HepG2 (cell line): Measurements from ENCODE around the gene LEMD2. TPM values are rescaled to one million over a fixed set of nuclear protein-coding genes. Genes with fewer than 3 reads are reported as not detected.

Experiments used
- ATF7-NPFF ChIP-seq: sonication (generic); formaldehyde crosslinking; IDR thresholded peaks from 2 replicates; pipeline ENCODE4 v1.8.1; 2023; ENCODE audit warnings: mild to moderate bottlenecking, low read depth, missing genetic modification reagents, moderate library complexity
- BRD4 ChIP-seq: sonication (generic); formaldehyde crosslinking; IDR thresholded peaks from 2 replicates; pipeline ENCODE4 v1.4.0; 2020; ENCODE audit warnings: missing genetic modification reagents
- CEBPG ChIP-seq: IDR thresholded peaks from 2 replicates; pipeline ENCODE4 v1.6.1; 2016
- HCFC1 ChIP-seq: fragments of 150-350 bp; IDR thresholded peaks from 2 replicates; pipeline ENCODE4 v1.6.1; 2014; ENCODE audit warnings: low read depth, low read length
- HOXA5 ChIP-seq: sonication (generic); formaldehyde crosslinking; IDR thresholded peaks from 2 replicates; pipeline ENCODE4 v1.4.0; 2020; ENCODE audit warnings: missing genetic modification reagents
- MAZ ChIP-seq, 2 experiments: sonication (generic) in 1 of 2; formaldehyde crosslinking in 1 of 2; IDR thresholded peaks; 2 replicates each; pipeline versions ENCODE4 v1.5.0 to v1.6.1; 2012 to 2020; ENCODE audit warnings: low read depth in 2 of 2, mild to moderate bottlenecking in 2 of 2, borderline replicate concordance in 1 of 2, improper control_type of control experiment in 1 of 2, low read length in 1 of 2, missing genetic modification reagents in 1 of 2, moderate library complexity in 1 of 2
- MXD4 ChIP-seq: IDR thresholded peaks from 2 replicates; pipeline ENCODE4 v1.6.1; 2016; ENCODE audit warnings: mild to moderate bottlenecking, missing biosample characterization, missing genetic modification reagents
- POLR2A ChIP-seq, 2 experiments: IDR thresholded peaks; 2 replicates each; pipeline ENCODE4 v1.6.1; 2011; ENCODE audit warnings: low read depth in 2 of 2, low read length in 2 of 2, mild to moderate bottlenecking in 1 of 2, moderate library complexity in 1 of 2; ENCODE audit not compliant: insufficient read depth in 1 of 2
- PRPF4 ChIP-seq: fragments of 200-400 bp; formaldehyde crosslinking; IDR thresholded peaks from 2 replicates; pipeline ENCODE4 v1.6.1; 2016; ENCODE audit warnings: low read length, low read depth; ENCODE audit not compliant: poor library complexity, severe bottlenecking
- TFE3 ChIP-seq: IDR thresholded peaks from 2 replicates; pipeline ENCODE4 v1.6.1; 2016
- TGIF2 ChIP-seq: IDR thresholded peaks from 2 replicates; pipeline ENCODE4 v1.6.1; 2016; ENCODE audit warnings: control low read depth, missing compliant biosample characterization
- XRCC5 ChIP-seq: fragments of 200-400 bp; formaldehyde crosslinking; optimal IDR thresholded peaks from 2 replicates; pipeline ENCODE3; 2017; ENCODE audit warnings: mild to moderate bottlenecking, low read length
- ZBTB25 ChIP-seq: IDR thresholded peaks from 2 replicates; pipeline ENCODE4 v1.6.1; 2018; ENCODE audit warnings: missing genetic modification reagents
- ZBTB3 ChIP-seq: sonication (generic); formaldehyde crosslinking; IDR thresholded peaks from 2 replicates; pipeline ENCODE4 v1.4.0; 2020; ENCODE audit warnings: low read depth, mild to moderate bottlenecking, moderate library complexity, missing genetic modification reagents, borderline replicate concordance
- ZNF224 ChIP-seq: sonication (generic); formaldehyde crosslinking; IDR thresholded peaks from 2 replicates; pipeline ENCODE4 v1.5.0; 2020; ENCODE audit warnings: mild to moderate bottlenecking, missing genetic modification reagents
- ZNF264 ChIP-seq: sonication (generic); formaldehyde crosslinking; IDR thresholded peaks from 2 replicates; pipeline ENCODE4 v1.4.0; 2020; ENCODE audit warnings: missing genetic modification reagents
- ZNF598 ChIP-seq: sonication (generic); formaldehyde crosslinking; IDR thresholded peaks from 2 replicates; pipeline ENCODE4 v1.5.1; 2020; ENCODE audit warnings: mild to moderate bottlenecking, missing genetic modification reagents, borderline replicate concordance
- ZNF75D ChIP-seq: sonication (generic); formaldehyde crosslinking; IDR thresholded peaks from 2 replicates; pipeline ENCODE4 v1.8.1; 2023; ENCODE audit warnings: missing genetic modification reagents, mild to moderate bottlenecking, borderline replicate concordance
- polyA plus RNA-seq, 8 experiments: library from polyadenylated mRNA; depleted of rRNA in 3 of 8; stranded (reverse) in 7 of 8; unstranded in 1 of 8; fragments of >200 nt; fragmentation: Illumina TruSeq in 4 of 8; extraction: Trizol in 4 of 8; gene quantifications; 2 replicates each; pipeline versions ENCODE4 v1.2.1 to v1.2.3, GENCODE V29; 2011 to 2016; ENCODE audit warnings: low read depth in 4 of 8, missing spikeins in 1 of 8, mixed read lengths in 1 of 8; ENCODE audit not compliant: insufficient read depth in 1 of 8
- total RNA-seq, 5 experiments: library from RNA; depleted of rRNA; stranded (reverse); fragments of >200 nt; fragmentation: Illumina TruSeq; extraction: Trizol; gene quantifications; 2 replicates each; pipeline ENCODE4 v1.2.3, GENCODE V29; 2016; ENCODE audit warnings: low read depth in 1 of 5
- TF ChIP-seq, protein P1 (sequence below): sonication (generic); formaldehyde crosslinking; conservative IDR thresholded peaks from 2 replicates; pipeline ENCODE4 v1.5.0; 2020; ENCODE audit warnings: missing genetic modification reagents
- TF ChIP-seq, protein P2 (sequence below): sonication (generic); formaldehyde crosslinking; IDR thresholded peaks from 2 replicates; pipeline ENCODE4 v1.4.0; 2020; ENCODE audit warnings: missing genetic modification reagents, mild to moderate bottlenecking, borderline replicate concordance
- TF ChIP-seq, protein P3 (sequence below): sonication (generic); formaldehyde crosslinking; IDR thresholded peaks from 2 replicates; pipeline ENCODE4 v1.4.0; 2020; ENCODE audit warnings: mild to moderate bottlenecking, missing genetic modification reagents

LEMD2 gene
- total and polyA plus RNA-seq, 2 of the 13 experiments (the other 11 are each of a cell fraction or from before 2014, with no cell fraction given) = 45.2 to 62.9 TPM

DNA sequence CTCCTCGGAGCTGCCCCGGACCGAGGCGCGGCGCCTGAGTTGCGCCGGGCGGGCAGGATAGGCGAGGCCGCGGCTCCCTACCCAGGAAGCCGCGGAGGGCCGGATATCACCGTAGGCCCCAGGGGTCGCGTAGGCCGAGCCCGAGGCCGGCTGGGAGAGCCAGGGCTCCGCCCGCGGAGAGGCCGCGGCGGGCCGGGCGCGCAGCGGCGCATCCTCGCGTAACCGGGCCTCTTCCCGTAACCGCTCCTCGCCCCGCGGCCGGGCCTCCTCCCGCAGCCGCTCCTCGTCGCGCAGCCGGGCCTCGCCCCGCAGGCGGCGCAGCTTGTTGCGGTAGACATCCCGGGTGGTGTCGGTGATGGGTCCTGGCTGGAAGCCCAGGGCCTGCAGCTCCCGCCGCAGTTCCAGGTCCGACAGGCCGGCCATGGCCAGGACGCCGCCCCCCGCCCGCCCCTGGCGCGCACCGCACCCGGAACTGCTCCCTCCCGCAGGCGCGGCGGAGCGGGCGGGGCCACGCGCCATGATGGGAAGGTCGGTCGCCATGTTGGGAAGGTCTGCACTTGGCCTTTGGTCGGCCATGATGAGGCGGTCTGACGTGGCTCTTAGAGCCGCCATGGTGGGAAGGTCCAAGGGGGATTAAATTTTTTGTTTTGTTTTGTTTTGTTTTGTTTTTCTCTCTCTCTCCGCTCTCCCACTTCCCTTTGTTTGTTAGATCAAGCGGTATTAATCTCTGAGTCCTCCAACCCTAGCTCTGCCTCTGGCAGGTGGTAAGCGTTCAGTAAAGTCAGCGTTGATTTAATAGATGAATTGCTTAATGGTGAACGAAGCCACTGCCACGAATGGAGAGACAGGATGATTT, at the start of gene LEMD2 (continued):
- TF ChIP-seq, protein P1, sequence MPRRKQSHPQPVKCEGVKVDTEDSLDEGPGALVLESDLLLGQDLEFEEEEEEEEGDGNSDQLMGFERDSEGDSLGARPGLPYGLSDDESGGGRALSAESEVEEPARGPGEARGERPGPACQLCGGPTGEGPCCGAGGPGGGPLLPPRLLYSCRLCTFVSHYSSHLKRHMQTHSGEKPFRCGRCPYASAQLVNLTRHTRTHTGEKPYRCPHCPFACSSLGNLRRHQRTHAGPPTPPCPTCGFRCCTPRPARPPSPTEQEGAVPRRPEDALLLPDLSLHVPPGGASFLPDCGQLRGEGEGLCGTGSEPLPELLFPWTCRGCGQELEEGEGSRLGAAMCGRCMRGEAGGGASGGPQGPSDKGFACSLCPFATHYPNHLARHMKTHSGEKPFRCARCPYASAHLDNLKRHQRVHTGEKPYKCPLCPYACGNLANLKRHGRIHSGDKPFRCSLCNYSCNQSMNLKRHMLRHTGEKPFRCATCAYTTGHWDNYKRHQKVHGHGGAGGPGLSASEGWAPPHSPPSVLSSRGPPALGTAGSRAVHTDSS (CRISPR knock-in tag) = peak; percentile 77; the same call in 1 of the 2 replicates
- TF ChIP-seq, protein P2, sequence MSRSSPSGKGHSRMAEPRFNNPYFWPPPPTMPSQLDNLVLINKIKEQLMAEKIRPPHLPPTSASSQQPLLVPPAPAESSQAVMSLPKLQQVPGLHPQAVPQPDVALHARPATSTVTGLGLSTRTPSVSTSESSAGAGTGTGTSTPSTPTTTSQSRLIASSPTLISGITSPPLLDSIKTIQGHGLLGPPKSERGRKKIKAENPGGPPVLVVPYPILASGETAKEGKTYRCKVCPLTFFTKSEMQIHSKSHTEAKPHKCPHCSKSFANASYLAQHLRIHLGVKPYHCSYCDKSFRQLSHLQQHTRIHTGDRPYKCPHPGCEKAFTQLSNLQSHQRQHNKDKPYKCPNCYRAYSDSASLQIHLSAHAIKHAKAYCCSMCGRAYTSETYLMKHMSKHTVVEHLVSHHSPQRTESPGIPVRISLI (CRISPR knock-in tag) = 0 out of 2 replicates have a peak, but pooled peaks have one; percentile 14
- peak; percentile 94 for TF ChIP-seq BRD4 (CRISPR knock-in tag)
- TF ChIP-seq ZBTB25 (CRISPR knock-in tag) = peak; percentile 90; the same call in 1 of the 2 replicates
- TF ChIP-seq PRPF4 = peak; percentile 16
- TF ChIP-seq, protein P3, sequence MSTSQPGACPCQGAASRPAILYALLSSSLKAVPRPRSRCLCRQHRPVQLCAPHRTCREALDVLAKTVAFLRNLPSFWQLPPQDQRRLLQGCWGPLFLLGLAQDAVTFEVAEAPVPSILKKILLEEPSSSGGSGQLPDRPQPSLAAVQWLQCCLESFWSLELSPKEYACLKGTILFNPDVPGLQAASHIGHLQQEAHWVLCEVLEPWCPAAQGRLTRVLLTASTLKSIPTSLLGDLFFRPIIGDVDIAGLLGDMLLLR (CRISPR knock-in tag) = peak; percentile 84
- peak; percentile 100 for TF ChIP-seq MAZ (IDR thresholded peaks at IDR 0.05; ENCODE audit: borderline replicate concordance, low read depth, low read length)
- peak; percentile 100 for TF ChIP-seq MAZ (CRISPR knock-in tag; IDR thresholded peaks at IDR 0.05; ENCODE audit: low read depth)
- peak; percentile 89 for TF ChIP-seq HOXA5
- TF ChIP-seq TGIF2 = no peak; the same call in none of the 2 replicates
- TF ChIP-seq ZNF75D (CRISPR knock-in tag) = no peak
- no peak for TF ChIP-seq ZNF598 (CRISPR knock-in tag)
- TF ChIP-seq MXD4 = peak; percentile 78
- peak; percentile 75 to 91 for TF ChIP-seq POLR2A (IDR thresholded peaks at IDR 0.05; ENCODE audit: insufficient read depth in 1 of 2, low read depth in 2 of 2, low read length in 2 of 2)
- TF ChIP-seq TFE3 (CRISPR knock-in tag) = 0 out of 2 replicates have a peak, but pooled peaks have one; percentile 14
- TF ChIP-seq CEBPG = peak; percentile 32; the same call in 1 of the 2 replicates
- TF ChIP-seq ZNF224 (CRISPR knock-in tag) = peak; percentile 48; the same call in 1 of the 2 replicates
- TF ChIP-seq HCFC1 = peak; percentile 94
- no peak for TF ChIP-seq ZNF264 (CRISPR knock-in tag)
- peak; percentile 48; the same call in 1 of the 2 replicates for TF ChIP-seq ZBTB3 (CRISPR knock-in tag)
- TF ChIP-seq ATF7-NPFF = peak; percentile 92
- peak; percentile 97 for TF ChIP-seq XRCC5
